ENCODE measurements around the gene TLCD4.
"Not testable (repeated sequence)": the region's sequence is repeated elsewhere in the genome, so short reads cannot be mapped to it uniquely, and the experiment has no call there.

TLCD4 gene

GRCh38 chr1:95165569-95165968 lies 48.4 kb downstream of the TLCD4 start:
- not testable (repeated sequence) for DNase-seq
